Lower leg skin (tissue), 4 donors: ENCODE results near the gene NFYC. TPM values are rescaled to one million over a fixed set of nuclear protein-coding genes. Genes with fewer than 3 reads are reported as not detected.
"Not testable (repeated sequence)": the region's sequence is repeated elsewhere in the genome, so short reads cannot be mapped to it uniquely, and the experiment has no call there.

Source experiments
- DNase-seq, 2 donors: peaks; one replicate each; pipeline ENCODE4 v3.0.0-alpha.2; 2019; ENCODE audit warnings: low spot score in 2 of 2
- H3K4me3 ChIP-seq: fragments of 200-600 bp; sonication (generic); 2 replicates; pipeline ENCODE4 v1.5.1; 2017; ENCODE audit warnings: mild to moderate bottlenecking, low read depth; ENCODE audit not compliant: poor library complexity, severe bottlenecking
- CTCF ChIP-seq, 3 donors: fragments of 450-650 bp; IDR thresholded peaks; one replicate each; pipeline ENCODE4 v1.5.1; 2016; ENCODE audit warnings: antibody characterized with exemption in 3 of 3, mild to moderate bottlenecking in 3 of 3, moderate library complexity in 2 of 3
- POLR2A ChIP-seq, 2 donors: fragments of 450-650 bp; IDR thresholded peaks; one replicate each; pipeline ENCODE4 v1.6.1; 2016 to 2017; ENCODE audit warnings: antibody characterized with exemption in 2 of 2, mild to moderate bottlenecking in 1 of 2, moderate library complexity in 1 of 2
- WGBS, 2 donors: methylation state at CpG; one replicate each; pipeline ENCODE4 v1.1.5; 2018; 5-methylcytosine and 5-hydroxymethylcytosine counted together
- intact Hi-C: fragments of 100-400 bp; cut with DNase I; formaldehyde crosslinking; loops from one replicate; pipeline ENCODE4 v1.15.0; 2023; ENCODE audit warnings: low total_unique reads
- total RNA-seq, 4 donors: library from RNA; depleted of rRNA; stranded (reverse); fragments of >200 nt; gene quantifications; one replicate each; pipeline ENCODE4 v1.1.0, GENCODE V29; 2016

NFYC gene
- total RNA-seq, 4 donors from 2014 or later = 53.3 to 94.4 (median 68.0) TPM

- intact Hi-C loops = no loop called here
- no peak for TF ChIP-seq POLR2A (IDR thresholded peaks at IDR 0.05)
- no peak for TF ChIP-seq CTCF (IDR thresholded peaks at IDR 0.05)
- DNase-seq = no peak
- WGBS, 2 donors = 76 to 81% methylated on average over 8 of the region's 8 CpGs
- no peak overlapping the region for H3K4me3 ChIP-seq
Measured at GRCh38 chr1:40723196-40723955, 31.9 kb downstream of the NFYC start.

- H3K4me3 ChIP-seq, intact Hi-C loops, DNase-seq: not testable (repeated sequence)
- WGBS, 2 donors = 97 to 98% methylated on average over 9 of the region's 9 CpGs
Measured at GRCh38 chr1:40727662-40728061, 36.2 kb downstream of the NFYC start.

- H3K4me3 ChIP-seq, intact Hi-C loops, DNase-seq: not testable (repeated sequence)
- 92 to 98% methylated on average over 5 of the region's 5 CpGs for WGBS, 2 donors
Measured at GRCh38 chr1:40729316-40729862, 37.9 kb downstream of the NFYC start.

- no peak for DNase-seq
- H3K4me3 ChIP-seq = no peak overlapping the region
- 63 to 68% methylated on average over 2 of the region's 2 CpGs for WGBS, 2 donors
- intact Hi-C loops = no loop called here
- TF ChIP-seq POLR2A (IDR thresholded peaks at IDR 0.05) (no peak), CTCF (IDR thresholded peaks at IDR 0.05) (no peak)
Measured at GRCh38 chr1:40732756-40733301, 41.3 kb downstream of the NFYC start.

GRCh38 chr1:40734882-40735628 lies 43.6 kb downstream of the NFYC start:
- intact Hi-C loops = no loop called here
- H3K4me3 ChIP-seq = no peak overlapping the region
- TF ChIP-seq POLR2A (IDR thresholded peaks at IDR 0.05) (no peak), CTCF (IDR thresholded peaks at IDR 0.05) (no peak)
- WGBS, 2 donors = 80 to 83% methylated on average over 8 of the region's 8 CpGs
- no peak for DNase-seq

- intact Hi-C loops = no loop called here
- TF ChIP-seq CTCF (IDR thresholded peaks at IDR 0.05) = no peak
- no peak for TF ChIP-seq POLR2A (IDR thresholded peaks at IDR 0.05)
- H3K4me3 ChIP-seq = no peak overlapping the region
- no peak for DNase-seq
Measured at GRCh38 chr1:40736085-40736531, 44.6 kb downstream of the NFYC start.
